CD14-positive monocyte (primary cell): ENCODE measurements around the gene HIF1A. TPM values are rescaled to one million over a fixed set of nuclear protein-coding genes. Genes with fewer than 3 reads are reported as not detected.
A peak's percentile ranks its signal among the peaks of the same experiment; 100 is the strongest.

Source experiments
- DNase-seq, 3 donors: peaks; one replicate each; pipeline ENCODE4 v3.0.0-alpha.2; 2011 to 2022
- H2AFZ ChIP-seq: 2 replicates; pipeline ENCODE4 v1.6.0; 2012; ENCODE audit warnings: mild to moderate bottlenecking, low read depth, low read length, inconsistent platforms; ENCODE audit not compliant: insufficient read depth, poor library complexity, severe bottlenecking
- H3K27ac ChIP-seq, 2 donors: 1 replicate in 1 of 2; 2 replicates in 1 of 2; pipeline ENCODE4 v1.5.1; 2012 to 2013; ENCODE audit warnings: low read length in 2 of 2, control low read depth in 1 of 2, inconsistent platforms in 1 of 2, low read depth in 1 of 2, mild to moderate bottlenecking in 1 of 2
- H3K27me3 ChIP-seq, 2 donors: one replicate each; pipeline versions ENCODE4 v1.6.0 to v1.6.1; 2011 to 2013; ENCODE audit warnings: low read length in 2 of 2; ENCODE audit not compliant: control insufficient read depth in 2 of 2, insufficient read depth in 2 of 2
- H3K36me3 ChIP-seq, 2 donors: replicated peaks in 1 of 2; 1 replicate in 1 of 2; 2 replicates in 1 of 2; pipeline versions ENCODE4 v1.5.1 to v1.6.1; 2012 to 2013; ENCODE audit warnings: low read length in 2 of 2, control low read depth in 1 of 2, inconsistent platforms in 1 of 2, mild to moderate bottlenecking in 1 of 2; ENCODE audit not compliant: insufficient read depth in 2 of 2, control insufficient read depth in 1 of 2
- H3K4me1 ChIP-seq, 2 donors: 1 replicate in 1 of 2; 2 replicates in 1 of 2; pipeline versions ENCODE4 v1.5.1 to v1.6.1; 2012 to 2013; ENCODE audit warnings: low read length in 2 of 2, control low read depth in 1 of 2, inconsistent platforms in 1 of 2, mild to moderate bottlenecking in 1 of 2, moderate library complexity in 1 of 2; ENCODE audit not compliant: insufficient read depth in 2 of 2, control insufficient read depth in 1 of 2
- H3K4me2 ChIP-seq: replicated peaks from 2 replicates; pipeline ENCODE3; 2012; ENCODE audit warnings: low read length, moderate library complexity, mild to moderate bottlenecking; ENCODE audit not compliant: poor library complexity, severe bottlenecking; ENCODE audit errors: extremely low read depth
- H3K4me3 ChIP-seq, 3 experiments: fragments of 200-600 bp in 1 of 3; sonication (generic) in 1 of 3; replicated peaks in 1 of 3; 1 replicate in 2 of 3; 2 replicates in 1 of 3; pipeline ENCODE4 v1.5.1; 2011 to 2013; ENCODE audit warnings: low read length in 3 of 3, mild to moderate bottlenecking in 3 of 3, control low read depth in 2 of 3, low read depth in 2 of 3, inconsistent platforms in 1 of 3, moderate library complexity in 1 of 3
- H3K79me2 ChIP-seq: 2 replicates; pipeline ENCODE4 v1.6.0; 2012; ENCODE audit warnings: mild to moderate bottlenecking, control low read depth, inconsistent platforms, low read length, moderate library complexity; ENCODE audit not compliant: insufficient read depth
- H3K9ac ChIP-seq: 2 replicates; pipeline ENCODE4 v1.6.0; 2017; ENCODE audit warnings: low read length, mild to moderate bottlenecking; ENCODE audit not compliant: insufficient read depth, poor library complexity, severe bottlenecking
- H3K9me3 ChIP-seq, 2 donors: replicated peaks in 1 of 2; 1 replicate in 1 of 2; 2 replicates in 1 of 2; pipeline versions ENCODE4 v1.5.1 to v1.6.1; 2012 to 2013; ENCODE audit warnings: low read length in 2 of 2, control low read depth in 1 of 2; ENCODE audit not compliant: control insufficient read depth in 1 of 2, insufficient read depth in 1 of 2
- H4K20me1 ChIP-seq: 2 replicates; pipeline ENCODE4 v1.6.0; 2012; ENCODE audit warnings: mild to moderate bottlenecking, low read length, control low read depth, moderate library complexity; ENCODE audit not compliant: insufficient read depth
- H3K27ac Mint-ChIP-seq, 7 donors: one replicate each; pipeline ENCODE4 v1.8.0; 2020; ENCODE audit warnings: mild to moderate bottlenecking in 7 of 7, mixed read lengths in 7 of 7, moderate library complexity in 6 of 7, inconsistent platforms in 2 of 7
- H3K27me3 Mint-ChIP-seq, 3 donors: one replicate each; pipeline ENCODE4 v1.8.0; 2021 to 2022; ENCODE audit warnings: low read depth in 3 of 3, mild to moderate bottlenecking in 3 of 3, mixed read lengths in 3 of 3, moderate library complexity in 3 of 3, inconsistent platforms in 1 of 3
- H3K36me3 Mint-ChIP-seq, 2 donors: one replicate each; pipeline ENCODE4 v1.8.0; 2020; ENCODE audit warnings: mixed read lengths in 2 of 2, inconsistent platforms in 1 of 2, mild to moderate bottlenecking in 1 of 2
- H3K4me1 Mint-ChIP-seq: one replicate; pipeline ENCODE4 v1.8.0; 2020; ENCODE audit warnings: mild to moderate bottlenecking, mixed read lengths
- H3K4me3 Mint-ChIP-seq, 2 donors: one replicate each; pipeline ENCODE4 v1.8.0; 2020; ENCODE audit warnings: mild to moderate bottlenecking in 2 of 2, mixed read lengths in 2 of 2, moderate library complexity in 1 of 2
- H3K9me3 Mint-ChIP-seq, 7 donors: one replicate each; pipeline ENCODE4 v1.8.0; 2020 to 2022; ENCODE audit warnings: mixed read lengths in 7 of 7, mild to moderate bottlenecking in 6 of 7, moderate library complexity in 6 of 7, inconsistent platforms in 2 of 7
- WGBS: methylation state at CpG from one replicate; pipeline ENCODE4 v1.1.5; 2013; ENCODE audit warnings: missing lambda C conversion rate; ENCODE audit not compliant: insufficient coverage; 5-methylcytosine and 5-hydroxymethylcytosine counted together
- intact Hi-C, 2 donors: fragments of 100-400 bp; cut with micrococcal nuclease; formaldehyde crosslinking; loops; one replicate each; pipeline versions ENCODE4 v1.15.0 to v1.15.1; 2023
- polyA plus RNA-seq, 3 donors: library from polyadenylated mRNA; depleted of rRNA in 1 of 3; unstranded in 2 of 3; stranded (reverse) in 1 of 3; fragments of 300-500 nt in 2 of 3; fragments of >200 nt in 1 of 3; fragmentation: Illumina TruSeq in 2 of 3; gene quantifications; 1 replicate in 2 of 3; 2 replicates in 1 of 3; pipeline ENCODE4 v1.2.3, GENCODE V29; 2012 to 2021
- TF ChIP-seq, protein P1 (sequence below): fragments of 200-600 bp; IDR thresholded peaks from one replicate; pipeline ENCODE4 v1.8.0; 2022; ENCODE audit warnings: antibody characterized with exemption, mild to moderate bottlenecking

HIF1A gene
- polyA plus RNA-seq, 3 donors = 79.0 to 137 (median 137) TPM

DNA sequence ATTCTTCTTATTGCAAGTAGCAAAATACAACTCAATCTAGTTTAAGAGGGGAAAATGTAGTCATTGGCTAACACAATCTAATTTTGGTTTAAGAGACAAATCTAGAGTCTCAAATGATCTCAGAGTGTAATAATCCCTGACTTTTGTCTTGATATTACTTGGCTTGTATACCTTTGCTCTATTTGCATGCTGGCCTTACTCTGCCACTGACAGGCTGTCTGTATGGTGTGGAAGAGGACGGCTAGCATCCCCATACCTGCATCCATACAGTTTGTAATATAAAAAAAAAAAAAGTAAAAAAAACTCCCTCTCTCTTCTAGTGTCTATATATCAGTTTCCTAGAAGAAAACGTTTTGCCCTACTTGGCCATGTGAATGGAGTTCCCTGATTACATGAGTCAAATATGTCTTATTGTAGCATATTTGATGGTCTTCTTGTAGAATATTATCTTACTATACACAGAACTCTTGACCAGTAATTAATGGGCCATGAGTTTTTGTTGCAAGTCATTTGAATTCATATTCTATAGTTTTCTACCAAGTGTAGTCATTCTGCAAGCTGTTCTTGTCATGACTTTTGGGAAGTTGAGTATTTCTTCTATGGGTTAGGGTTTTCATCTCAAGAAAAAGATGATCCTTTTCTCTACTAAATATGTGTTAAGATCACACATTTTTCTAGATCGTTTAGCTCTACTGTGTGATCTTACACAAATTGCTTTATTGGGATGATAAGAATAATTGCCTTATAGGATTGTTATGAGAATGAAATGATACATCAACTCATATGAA is 8.2 kb downstream of the HIF1A start:
- Mint-ChIP-seq H3K4me1 (peaks cover 58% of the 10 kb centered on the region), H3K27ac (peak overlapping the region in 1 of 7 donors; percentile 32), H3K36me3 (peaks cover 7 to 44% of the 10 kb centered on the region in 2 donors), H3K9me3 (no peaks in the 10 kb centered on the region), H3K4me3 (peak overlapping the region in 1 of 2 donors; percentile 37), H3K27me3 (no peaks in the 10 kb centered on the region)
- H3K4me2 ChIP-seq = no peak overlapping the region
- peaks cover 9 to 23% of the 10 kb centered on the region in 2 donors for H3K4me1 ChIP-seq
- H3K9ac ChIP-seq = no peak overlapping the region
- intact Hi-C loops = no loop called here
- H3K27ac ChIP-seq = no peak overlapping the region
- H3K27me3 ChIP-seq = no peaks in the 10 kb centered on the region
- no peak for DNase-seq
- TF ChIP-seq, protein P1, sequence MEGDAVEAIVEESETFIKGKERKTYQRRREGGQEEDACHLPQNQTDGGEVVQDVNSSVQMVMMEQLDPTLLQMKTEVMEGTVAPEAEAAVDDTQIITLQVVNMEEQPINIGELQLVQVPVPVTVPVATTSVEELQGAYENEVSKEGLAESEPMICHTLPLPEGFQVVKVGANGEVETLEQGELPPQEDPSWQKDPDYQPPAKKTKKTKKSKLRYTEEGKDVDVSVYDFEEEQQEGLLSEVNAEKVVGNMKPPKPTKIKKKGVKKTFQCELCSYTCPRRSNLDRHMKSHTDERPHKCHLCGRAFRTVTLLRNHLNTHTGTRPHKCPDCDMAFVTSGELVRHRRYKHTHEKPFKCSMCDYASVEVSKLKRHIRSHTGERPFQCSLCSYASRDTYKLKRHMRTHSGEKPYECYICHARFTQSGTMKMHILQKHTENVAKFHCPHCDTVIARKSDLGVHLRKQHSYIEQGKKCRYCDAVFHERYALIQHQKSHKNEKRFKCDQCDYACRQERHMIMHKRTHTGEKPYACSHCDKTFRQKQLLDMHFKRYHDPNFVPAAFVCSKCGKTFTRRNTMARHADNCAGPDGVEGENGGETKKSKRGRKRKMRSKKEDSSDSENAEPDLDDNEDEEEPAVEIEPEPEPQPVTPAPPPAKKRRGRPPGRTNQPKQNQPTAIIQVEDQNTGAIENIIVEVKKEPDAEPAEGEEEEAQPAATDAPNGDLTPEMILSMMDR = no peak
- WGBS = no CpG with 5 or more reads among the region's 3 CpGs
- no peak overlapping the region for H3K4me3 ChIP-seq
- H2AFZ ChIP-seq = no peak overlapping the region
- peaks cover 91% of the 10 kb centered on the region for H3K79me2 ChIP-seq
- no peaks in the 10 kb centered on the region for H3K36me3 ChIP-seq
- H3K9me3 ChIP-seq = no peaks in the 10 kb centered on the region
- H4K20me1 ChIP-seq = peaks cover 94% of the 10 kb centered on the region

DNA sequence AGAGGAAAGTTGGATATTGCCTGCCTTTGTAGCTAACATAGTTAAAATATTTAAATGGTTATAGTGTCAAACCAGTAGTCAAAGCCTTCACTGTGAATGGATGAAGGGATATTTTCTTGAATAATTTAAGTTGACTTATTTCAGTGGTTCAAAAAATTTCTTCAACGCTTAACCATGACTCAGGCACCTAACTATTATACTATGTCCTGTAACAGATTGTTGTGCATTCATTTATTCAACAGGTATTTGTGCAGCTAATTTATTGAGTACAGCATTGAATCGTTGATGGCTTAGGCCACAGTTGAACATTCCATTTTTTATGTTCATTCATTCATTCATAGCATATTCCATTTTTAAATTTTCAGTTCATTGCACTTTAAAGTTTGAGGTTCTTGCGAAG is 9.2 kb downstream of the HIF1A start:
- Histone ChIP-seq H3K79me2 (peaks cover 91% of the 10 kb centered on the region), H3K27me3 (no peaks in the 10 kb centered on the region), H3K9ac (no peak overlapping the region), H3K9me3 (no peaks in the 10 kb centered on the region), H2AFZ (no peak overlapping the region), H3K4me2 (no peak overlapping the region), H4K20me1 (peaks cover 94% of the 10 kb centered on the region), H3K4me3 (no peak overlapping the region), H3K4me1 (peaks cover 4 to 13% of the 10 kb centered on the region in 2 donors), H3K36me3 (no peaks in the 10 kb centered on the region), H3K27ac (no peak overlapping the region)
- peaks cover 0 to 3% (median 0%) of the 10 kb centered on the region in 7 donors for H3K9me3 Mint-ChIP-seq
- H3K4me3 Mint-ChIP-seq = no peak overlapping the region
- no CpG with 5 or more reads among the region's 3 CpGs for WGBS
- no peaks in the 10 kb centered on the region for H3K27me3 Mint-ChIP-seq
- peaks cover 60% of the 10 kb centered on the region for H3K4me1 Mint-ChIP-seq
- intact Hi-C loops = no loop called here
- TF ChIP-seq, protein P1 = no peak
- H3K27ac Mint-ChIP-seq = no peak overlapping the region
- DNase-seq = no peak
- H3K36me3 Mint-ChIP-seq = peaks cover 4 to 43% of the 10 kb centered on the region in 2 donors
